Uterus (tissue), 4 donors: ENCODE results near the gene PLK1. TPM values are rescaled to one million over a fixed set of nuclear protein-coding genes. Genes with fewer than 3 reads are reported as not detected.

Source experiments
- DNase-seq, 2 donors: peaks; one replicate each; pipeline ENCODE4 v3.0.0-alpha.2; 2019 to 2020
- H3K27ac ChIP-seq, 2 donors: fragments of 200-600 bp; sonication (generic); 1 replicate in 1 of 2; 2 replicates in 1 of 2; pipeline ENCODE4 v1.5.1; 2016 to 2018
- H3K27me3 ChIP-seq, 2 donors: fragments of 200-600 bp; sonication (generic); one replicate each; pipeline ENCODE4 v1.5.1; 2018 to 2019; ENCODE audit warnings: control low read depth in 1 of 2
- H3K36me3 ChIP-seq, 2 donors: fragments of 200-600 bp; sonication (generic); one replicate each; pipeline ENCODE4 v1.5.1; 2019; ENCODE audit warnings: control low read depth in 1 of 2
- H3K4me1 ChIP-seq, 2 donors: fragments of 200-600 bp; sonication (generic); one replicate each; pipeline ENCODE4 v1.5.1; 2018 to 2019; ENCODE audit warnings: control low read depth in 1 of 2
- H3K4me3 ChIP-seq, 2 donors: fragments of 200-600 bp; sonication (generic); 1 replicate in 1 of 2; 2 replicates in 1 of 2; pipeline ENCODE4 v1.5.1; 2018 to 2019; ENCODE audit warnings: mild to moderate bottlenecking in 1 of 2
- H3K9me3 ChIP-seq, 2 donors: fragments of 200-600 bp; sonication (generic); one replicate each; pipeline ENCODE4 v1.5.1; 2019; ENCODE audit warnings: control low read depth in 1 of 2
- POLR2A ChIP-seq, 2 donors: fragments of 450-650 bp; IDR thresholded peaks; one replicate each; pipeline ENCODE4 v1.6.1; 2016; ENCODE audit warnings: antibody characterized with exemption in 2 of 2, mild to moderate bottlenecking in 1 of 2, moderate library complexity in 1 of 2
- intact Hi-C: fragments of 100-400 bp; cut with DNase I; formaldehyde crosslinking; loops from one replicate; pipeline ENCODE4 v1.15.1; 2023; ENCODE audit warnings: low total_unique reads
- total RNA-seq, 4 donors: library from RNA; depleted of rRNA in 3 of 4; stranded (reverse); fragments of >200 nt in 3 of 4; gene quantifications; one replicate each; pipeline versions ENCODE4 v1.1.0 to v1.2.4, GENCODE V29; 2014 to 2023
- TF ChIP-seq, protein P1 (sequence below), 4 experiments: fragments of 200-600 bp in 2 of 4; fragments of 450-650 bp in 2 of 4; sonication (generic) in 2 of 4; IDR thresholded peaks; one replicate each; pipeline ENCODE4 v1.5.1; 2016 to 2019; ENCODE audit warnings: antibody characterized with exemption in 4 of 4, mild to moderate bottlenecking in 2 of 4, moderate library complexity in 1 of 4
- donor health status: DM: yes; HTN: yes; CAD: no.

PLK1 gene
- total RNA-seq, 4 donors from 2014 or later: 3.4 to 10.7 (median 4.4) TPM; not detected in 1

DNA sequence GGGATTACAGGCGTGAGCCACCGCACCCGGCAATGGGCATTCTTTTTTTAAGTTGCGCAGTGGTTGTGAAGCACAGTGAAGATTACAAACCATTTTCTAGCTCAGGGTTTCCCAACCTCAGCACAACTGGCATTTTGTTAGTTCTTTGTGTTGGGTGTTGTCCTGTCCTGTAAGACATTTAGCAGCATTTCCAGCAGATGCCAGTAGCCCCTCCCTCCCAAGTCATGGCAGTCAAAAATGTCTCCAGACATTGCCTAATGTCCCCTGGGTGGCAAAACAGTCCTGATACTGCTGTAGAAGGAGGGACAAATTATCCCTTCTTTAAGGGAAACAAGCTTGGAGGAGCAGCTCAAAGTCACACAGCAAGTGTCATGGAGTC lies 15.6 kb downstream of the PLK1 start:
- no peaks in the 10 kb centered on the region for H3K4me1 ChIP-seq
- no peaks in the 10 kb centered on the region for H3K9me3 ChIP-seq
- H3K36me3 ChIP-seq: no peaks in the 10 kb centered on the region
- H3K27ac ChIP-seq: no peak overlapping the region
- no peak for TF ChIP-seq POLR2A (IDR thresholded peaks at IDR 0.05)
- TF ChIP-seq, protein P1, sequence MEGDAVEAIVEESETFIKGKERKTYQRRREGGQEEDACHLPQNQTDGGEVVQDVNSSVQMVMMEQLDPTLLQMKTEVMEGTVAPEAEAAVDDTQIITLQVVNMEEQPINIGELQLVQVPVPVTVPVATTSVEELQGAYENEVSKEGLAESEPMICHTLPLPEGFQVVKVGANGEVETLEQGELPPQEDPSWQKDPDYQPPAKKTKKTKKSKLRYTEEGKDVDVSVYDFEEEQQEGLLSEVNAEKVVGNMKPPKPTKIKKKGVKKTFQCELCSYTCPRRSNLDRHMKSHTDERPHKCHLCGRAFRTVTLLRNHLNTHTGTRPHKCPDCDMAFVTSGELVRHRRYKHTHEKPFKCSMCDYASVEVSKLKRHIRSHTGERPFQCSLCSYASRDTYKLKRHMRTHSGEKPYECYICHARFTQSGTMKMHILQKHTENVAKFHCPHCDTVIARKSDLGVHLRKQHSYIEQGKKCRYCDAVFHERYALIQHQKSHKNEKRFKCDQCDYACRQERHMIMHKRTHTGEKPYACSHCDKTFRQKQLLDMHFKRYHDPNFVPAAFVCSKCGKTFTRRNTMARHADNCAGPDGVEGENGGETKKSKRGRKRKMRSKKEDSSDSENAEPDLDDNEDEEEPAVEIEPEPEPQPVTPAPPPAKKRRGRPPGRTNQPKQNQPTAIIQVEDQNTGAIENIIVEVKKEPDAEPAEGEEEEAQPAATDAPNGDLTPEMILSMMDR (IDR thresholded peaks at IDR 0.05): no peak
- no peaks in the 10 kb centered on the region for H3K27me3 ChIP-seq
- H3K4me3 ChIP-seq: no peak overlapping the region
- DNase-seq: no peak
- intact Hi-C loops: no loop called here

DNA sequence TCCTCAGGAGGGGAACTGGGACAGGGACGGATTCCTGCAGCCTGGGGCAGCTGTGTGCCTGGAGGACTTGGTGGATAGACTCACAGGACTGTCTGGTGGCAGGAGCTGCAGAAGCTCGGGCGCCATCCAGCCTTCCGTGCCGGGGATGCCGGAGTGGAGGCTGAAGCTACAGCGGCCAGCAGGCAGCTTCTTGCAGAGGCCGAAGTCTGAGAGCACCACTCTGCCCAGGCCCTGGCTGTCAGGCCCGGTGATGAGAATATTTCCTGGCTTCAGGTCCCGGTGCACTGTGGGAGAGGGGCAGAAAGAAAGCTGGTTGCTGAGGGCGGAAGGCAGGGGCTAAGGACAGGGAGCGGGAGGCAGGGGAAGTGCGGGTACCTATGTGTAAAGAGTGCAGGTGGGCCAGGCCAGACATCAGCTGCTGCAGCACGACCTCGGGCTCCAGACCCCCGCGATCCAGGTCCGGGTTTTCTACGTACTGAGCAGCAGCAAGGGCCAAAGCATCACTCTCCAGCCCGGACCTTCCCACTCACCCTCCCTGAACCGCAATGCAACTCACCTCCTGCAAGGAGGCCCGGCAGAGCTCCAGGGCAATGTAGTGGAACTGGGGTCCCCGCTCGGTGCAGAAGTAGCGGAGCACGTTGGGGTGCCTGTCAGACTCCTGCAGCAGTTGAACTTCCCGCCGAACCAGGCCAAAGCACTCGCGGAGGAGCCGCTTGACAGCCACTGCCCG lies 16.1 kb downstream of the PLK1 start:
- intact Hi-C loops: no loop called here
- Histone ChIP-seq H3K9me3 (no peaks in the 10 kb centered on the region), H3K27ac (no peak overlapping the region), H3K4me1 (no peaks in the 10 kb centered on the region), H3K27me3 (no peaks in the 10 kb centered on the region), H3K4me3 (no peak overlapping the region), H3K36me3 (no peaks in the 10 kb centered on the region)
- TF ChIP-seq, protein P1 (IDR thresholded peaks at IDR 0.05): no peak
- TF ChIP-seq POLR2A (IDR thresholded peaks at IDR 0.05): no peak
- no peak for DNase-seq

DNA sequence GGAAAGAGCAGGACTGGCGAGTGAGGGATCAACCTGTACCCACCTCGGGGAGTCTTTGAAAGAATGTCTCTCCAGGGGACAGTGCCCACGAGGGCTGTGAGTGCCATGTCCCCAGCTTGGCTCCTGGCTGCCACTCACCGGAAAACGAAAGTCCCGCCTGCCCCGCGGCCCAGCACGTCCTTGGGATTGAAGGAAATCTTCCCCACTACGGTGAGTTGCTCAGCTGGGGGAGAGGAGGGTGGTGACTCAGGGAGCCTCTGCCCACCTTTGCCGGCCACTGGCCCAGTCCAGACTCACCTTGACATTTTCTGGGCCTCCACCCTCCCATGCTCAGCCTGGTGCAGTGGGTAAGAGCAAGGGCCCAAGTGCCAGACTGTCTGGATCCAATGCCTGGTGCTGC lies 17.1 kb downstream of the PLK1 start:
- no peak overlapping the region for H3K4me3 ChIP-seq
- intact Hi-C loops: no loop called here

DNA sequence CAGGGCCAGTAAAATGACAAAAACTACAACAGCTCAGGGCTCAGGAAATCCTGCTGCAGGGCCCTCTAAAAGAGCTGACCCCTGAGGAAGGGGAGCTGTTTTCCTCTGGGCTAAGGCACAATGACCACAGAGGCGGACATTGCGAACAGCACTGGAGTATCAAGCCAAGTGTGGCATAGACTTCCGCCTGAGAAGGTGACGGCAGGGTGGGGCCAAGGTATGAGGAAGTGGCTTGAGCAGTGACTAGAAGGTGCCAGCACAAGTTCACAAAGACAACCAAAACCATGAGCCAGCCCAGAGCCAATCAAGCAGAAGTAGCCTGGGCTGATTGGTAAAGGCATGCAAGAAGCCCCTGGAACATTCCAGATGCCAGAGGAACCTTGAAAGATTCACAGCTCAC lies 20.4 kb downstream of the PLK1 start:
- H3K4me1 ChIP-seq: no peaks in the 10 kb centered on the region
- H3K9me3 ChIP-seq: no peaks in the 10 kb centered on the region
- no peak for DNase-seq
- no peak overlapping the region for H3K27ac ChIP-seq
- H3K36me3 ChIP-seq: no peaks in the 10 kb centered on the region
- no peak for TF ChIP-seq POLR2A (IDR thresholded peaks at IDR 0.05)
- TF ChIP-seq, protein P1 (IDR thresholded peaks at IDR 0.05): no peak
- H3K4me3 ChIP-seq: no peak overlapping the region
- H3K27me3 ChIP-seq: no peaks in the 10 kb centered on the region
- intact Hi-C loops: no loop called here

More for the DNA sequence above, 17.1 kb downstream of the PLK1 start:
- H3K27ac ChIP-seq: no peak overlapping the region
- H3K27me3 ChIP-seq: no peaks in the 10 kb centered on the region
- TF ChIP-seq POLR2A (IDR thresholded peaks at IDR 0.05): no peak
- TF ChIP-seq, protein P1 (IDR thresholded peaks at IDR 0.05): no peak
- H3K4me1 ChIP-seq: no peaks in the 10 kb centered on the region
- H3K9me3 ChIP-seq: no peaks in the 10 kb centered on the region
- H3K36me3 ChIP-seq: no peaks in the 10 kb centered on the region
- DNase-seq: no peak

DNA sequence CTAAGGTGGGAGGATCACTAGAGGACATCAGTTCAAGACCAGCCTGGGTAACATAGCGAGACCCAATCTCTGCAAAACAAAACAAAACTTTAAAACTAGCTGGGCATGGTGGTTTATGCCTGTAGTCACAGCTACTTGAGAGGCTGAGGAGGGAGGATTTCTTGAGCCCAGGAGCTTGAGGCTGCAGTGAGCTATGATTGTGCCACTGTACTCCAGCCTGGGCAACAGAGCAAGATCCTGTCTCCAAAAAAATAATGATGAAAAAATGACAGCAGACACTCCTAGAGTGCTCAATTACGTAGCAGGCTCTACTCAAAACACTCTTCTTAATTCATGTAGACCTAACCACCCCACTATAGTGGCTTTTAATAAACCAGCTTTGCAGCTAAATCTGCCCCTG lies 21.4 kb downstream of the PLK1 start:
- intact Hi-C loops: no loop called here
- Histone ChIP-seq H3K27ac (no peak overlapping the region), H3K27me3 (no peaks in the 10 kb centered on the region), H3K9me3 (no peaks in the 10 kb centered on the region), H3K4me3 (no peak overlapping the region), H3K36me3 (no peaks in the 10 kb centered on the region), H3K4me1 (no peaks in the 10 kb centered on the region)
- DNase-seq: no peak
- no peak for TF ChIP-seq POLR2A (IDR thresholded peaks at IDR 0.05)
- TF ChIP-seq, protein P1 (IDR thresholded peaks at IDR 0.05): no peak
